ENCODE data around the gene CCSER2. TPM values are rescaled to one million over a fixed set of nuclear protein-coding genes. Genes with fewer than 3 reads are reported as not detected.

Gene CCSER2
- total RNA-seq, 1 experiment from 2014 or later = 56.6 TPM

GRCh38 chr10:84456126-84456525 is 127.7 kb downstream of the CCSER2 start:
- Histone ChIP-seq H3K4me1 (replicated peaks; ENCODE audit: insufficient read depth) (peaks cover 7% of the 10 kb centered on the region), H3K79me2 (ENCODE audit: low read depth) (no peaks in the 10 kb centered on the region), H3K27ac (no peak overlapping the region), H3K4me2 (no peak overlapping the region), H2AFZ (no peak overlapping the region), H3K36me3 (ENCODE audit: low read depth) (no peaks in the 10 kb centered on the region; the same call in 1 of the 2 replicates), H3K9me2 (ENCODE audit: insufficient read depth) (no peaks in the 10 kb centered on the region), H3K27me3 (ENCODE audit: insufficient read depth, low read depth) (no peaks in the 10 kb centered on the region), H3K4me3 (no peak overlapping the region), H3K9me3 (ENCODE audit: insufficient read depth, low read depth) (peaks cover 8% of the 10 kb centered on the region; the same call in 1 of the 2 replicates), H3F3A (ENCODE audit: insufficient read depth, low read depth) (no peaks in the 10 kb centered on the region; the same call in none of the 2 replicates), H4K20me1 (ENCODE audit: insufficient read depth) (no peaks in the 10 kb centered on the region)
- no TSS peak for BruUV-seq (replicated peaks)
- ChIA-PET CTCF (interaction anchor here (0.6 kb wide), 1 partner anchor 471 kb away, joined by 12 read pairs; no protein-coding TSS in a partner anchor), POLR2A (ENCODE audit: unreplicated experiment) (interaction anchor here (0.5 to 0.7 kb wide), 2 partner anchors 94 to 317 kb away, joined by 6 read pairs; no protein-coding TSS in a partner anchor)
- intact Hi-C loops (cut with micrococcal nuclease; ENCODE audit: unreplicated experiment) = no loop called here
- DNase-seq = peak in 1 of 2 experiments; percentile 10
- no peak for TF ChIP-seq CTCF (conservative IDR thresholded peaks at IDR 0.05)
- TF ChIP-seq EZH2 (IDR thresholded peaks at IDR 0.05; ENCODE audit: low read depth) = no peak

GRCh38 chr10:84460520-84460919 is 132.1 kb downstream of the CCSER2 start:
- no peak overlapping the region for H3K27ac ChIP-seq
- no TSS peak for BruUV-seq (replicated peaks)
- intact Hi-C loops (cut with micrococcal nuclease; ENCODE audit: unreplicated experiment) = no loop called here

GRCh38 chr10:84469470-84469869 is 141.1 kb downstream of the CCSER2 start:
- no TSS peak for BruUV-seq (replicated peaks)
- Histone ChIP-seq H3K79me2 (ENCODE audit: low read depth) (no peaks in the 10 kb centered on the region), H3K4me3 (no peak overlapping the region), H3K27me3 (ENCODE audit: insufficient read depth, low read depth) (no peaks in the 10 kb centered on the region), H3K9me2 (ENCODE audit: insufficient read depth) (no peaks in the 10 kb centered on the region), H3K9me3 (ENCODE audit: insufficient read depth, low read depth) (no peaks in the 10 kb centered on the region), H2AFZ (no peak overlapping the region), H3K27ac (no peak overlapping the region), H3K4me2 (no peak overlapping the region), H3K36me3 (ENCODE audit: low read depth) (no peaks in the 10 kb centered on the region), H3K4me1 (replicated peaks; ENCODE audit: insufficient read depth) (peaks cover 13% of the 10 kb centered on the region), H4K20me1 (ENCODE audit: insufficient read depth) (no peaks in the 10 kb centered on the region), H3F3A (ENCODE audit: insufficient read depth, low read depth) (peaks cover 5% of the 10 kb centered on the region; the same call in 1 of the 2 replicates)
- peak in 1 of 2 experiments; percentile 44 for DNase-seq
- TF ChIP-seq CTCF (conservative IDR thresholded peaks at IDR 0.05) = no peak
- no peak for TF ChIP-seq EZH2 (IDR thresholded peaks at IDR 0.05; ENCODE audit: low read depth)
- intact Hi-C loops (cut with micrococcal nuclease; ENCODE audit: unreplicated experiment) = no loop called here
- POLR2A ChIA-PET (ENCODE audit: unreplicated experiment) = interaction anchor here (0.5 kb wide), 1 partner anchor 27 kb away, joined by 3 read pairs; no protein-coding TSS in a partner anchor
- CTCF ChIA-PET = no interaction called here

More at GRCh38 chr10:84460520-84460919, 132.1 kb downstream of the CCSER2 start:
- H3K4me2 ChIP-seq = no peak overlapping the region
- peaks cover 7% of the 10 kb centered on the region for H3K4me1 ChIP-seq (replicated peaks; ENCODE audit: insufficient read depth)
- H3K4me3 ChIP-seq = no peak overlapping the region; the same call in 1 of the 2 replicates
- no peaks in the 10 kb centered on the region for H3K79me2 ChIP-seq (ENCODE audit: low read depth)
- CTCF ChIA-PET = no interaction called here
- H3K36me3 ChIP-seq (ENCODE audit: low read depth) = no peaks in the 10 kb centered on the region; the same call in 1 of the 2 replicates
- POLR2A ChIA-PET (ENCODE audit: unreplicated experiment) = no interaction called here
- H2AFZ ChIP-seq = no peak overlapping the region
- peaks cover 8% of the 10 kb centered on the region; the same call in 1 of the 2 replicates for H3K9me3 ChIP-seq (ENCODE audit: insufficient read depth, low read depth)
- TF ChIP-seq EZH2 (IDR thresholded peaks at IDR 0.05; ENCODE audit: low read depth) (no peak), CTCF (conservative IDR thresholded peaks at IDR 0.05) (no peak)
- H4K20me1 ChIP-seq (ENCODE audit: insufficient read depth) = peaks cover 7% of the 10 kb centered on the region; the same call in 1 of the 2 replicates
- H3K9me2 ChIP-seq (ENCODE audit: insufficient read depth) = no peaks in the 10 kb centered on the region
- peak in 1 of 2 experiments; percentile 74 for DNase-seq
- H3F3A ChIP-seq (ENCODE audit: insufficient read depth, low read depth) = no peaks in the 10 kb centered on the region; the same call in 1 of the 2 replicates
- no peaks in the 10 kb centered on the region for H3K27me3 ChIP-seq (ENCODE audit: insufficient read depth, low read depth)
